K562 (cell line): ENCODE results near the gene NDOR1. TPM values are rescaled to one million over a fixed set of nuclear protein-coding genes. Genes with fewer than 3 reads are reported as not detected.
A peak's percentile ranks its signal among the peaks of the same experiment; 100 is the strongest.

ENCODE experiments used
- ADNP ChIP-seq: fragments of 200-800 bp; sonication (Bioruptor generic); IDR thresholded peaks from 2 replicates; pipeline ENCODE4 v1.6.1; 2016; ENCODE audit warnings: missing genetic modification characterization, missing compliant biosample characterization
- ELF2 ChIP-seq: fragments of 250-450 bp; sonication (Bioruptor Pico); IDR thresholded peaks from 2 replicates; pipeline ENCODE4 v1.5.0; 2021; ENCODE audit warnings: mild to moderate bottlenecking
- EWSR1 ChIP-seq: fragments of 450-650 bp; IDR thresholded peaks from 2 replicates; pipeline ENCODE4 v1.6.1; 2018; ENCODE audit warnings: borderline replicate concordance, mild to moderate bottlenecking, low read depth, moderate library complexity; ENCODE audit not compliant: partially characterized antibody
- GABPA ChIP-seq: fragments of 200-800 bp; sonication (Bioruptor generic); conservative IDR thresholded peaks from 2 replicates; pipeline ENCODE4 v1.6.1; 2016; ENCODE audit warnings: low read depth, missing genetic modification characterization, missing compliant biosample characterization
- GATA2 ChIP-seq: sonication (generic); formaldehyde crosslinking; IDR thresholded peaks from 2 replicates; pipeline ENCODE4 v1.4.0; 2020; ENCODE audit warnings: mild to moderate bottlenecking, missing genetic modification reagents
- HCFC1 ChIP-seq: IDR thresholded peaks from 2 replicates; pipeline ENCODE4 v1.6.1; 2012; ENCODE audit warnings: low read depth, low read length, improper control_type of control experiment
- HSF4 ChIP-seq: fragments of 250-450 bp; sonication (Bioruptor Pico); IDR thresholded peaks from 2 replicates; pipeline ENCODE4 v2.1.2; 2022; ENCODE audit warnings: mild to moderate bottlenecking, moderate library complexity, borderline replicate concordance
- JUN ChIP-seq, 2 experiments: sonication (generic) in 1 of 2; formaldehyde crosslinking in 1 of 2; IDR thresholded peaks; 2 replicates each; pipeline versions ENCODE4 v1.6.1 to v1.8.0; 2012 to 2022; ENCODE audit warnings: borderline replicate concordance in 2 of 2, mild to moderate bottlenecking in 2 of 2, improper control_type of control experiment in 1 of 2, low read depth in 1 of 2, low read length in 1 of 2, missing genetic modification reagents in 1 of 2
- LARP7 ChIP-seq: fragments of 450-650 bp; IDR thresholded peaks from 2 replicates; pipeline ENCODE4 v1.6.1; 2016
- MECOM ChIP-seq: fragments of 250-450 bp; sonication (Bioruptor Pico); IDR thresholded peaks from 2 replicates; pipeline ENCODE4 v1.8.0; 2022; ENCODE audit warnings: inconsistent platforms
- NCOR1 ChIP-seq: fragments of 450-650 bp; IDR thresholded peaks from 2 replicates; pipeline ENCODE4 v1.6.1; 2016; ENCODE audit warnings: mild to moderate bottlenecking, moderate library complexity
- NFXL1 ChIP-seq: fragments of 450-650 bp; formaldehyde crosslinking; IDR thresholded peaks from 2 replicates; pipeline ENCODE4 v1.4.0; 2021; ENCODE audit warnings: mild to moderate bottlenecking
- PHB ChIP-seq: fragments of 250-450 bp; sonication (Bioruptor Pico); IDR thresholded peaks from 2 replicates; pipeline ENCODE4 v1.5.0; 2021
- TAF9B ChIP-seq: fragments of 450-650 bp; IDR thresholded peaks from 2 replicates; pipeline ENCODE4 v1.6.1; 2018; ENCODE audit warnings: mild to moderate bottlenecking; ENCODE audit not compliant: partially characterized antibody
- TBL1XR1 ChIP-seq, 2 experiments: IDR thresholded peaks; 2 replicates each; pipeline ENCODE4 v1.6.1; 2012; ENCODE audit warnings: improper control_type of control experiment in 2 of 2, low read length in 2 of 2, mild to moderate bottlenecking in 1 of 2
- ZC3H11A ChIP-seq: IDR thresholded peaks from 2 replicates; pipeline ENCODE4 v1.6.1; 2012; ENCODE audit warnings: low read depth, low read length, improper control_type of control experiment
- ZKSCAN8 ChIP-seq: fragments of 200-800 bp; sonication (Bioruptor generic); IDR thresholded peaks from 2 replicates; pipeline ENCODE4 v1.6.1; 2016; ENCODE audit warnings: missing genetic modification characterization, missing compliant biosample characterization
- ZNF239 ChIP-seq: fragments of 250-450 bp; sonication (Bioruptor Pico); IDR thresholded peaks from 2 replicates; pipeline ENCODE4 v1.4.0; 2020; ENCODE audit warnings: mild to moderate bottlenecking
- polyA plus RNA-seq, 8 experiments: library from polyadenylated mRNA; depleted of rRNA in 4 of 8; stranded (reverse) in 5 of 8; unstranded in 3 of 8; fragments of >200 nt; fragmentation: Nextera tagmentation in 2 of 8; fragmentation: Illumina TruSeq in 1 of 8; extraction: Ambion mirVana in 2 of 8; extraction: Trizol in 1 of 8; gene quantifications; 2 replicates each; pipeline versions ENCODE4 v1.2.1 to v1.2.3, GENCODE V29; 2011 to 2014; ENCODE audit warnings: inconsistent platforms in 1 of 8, missing spikeins in 1 of 8
- total RNA-seq, 7 experiments: library from RNA; depleted of rRNA in 6 of 7; stranded (reverse); fragments of >200 nt in 6 of 7; fragmentation: Illumina TruSeq in 2 of 7; extraction: Trizol in 2 of 7; gene quantifications; 2 replicates each; pipeline versions ENCODE4 v1.2.1 to v1.2.3, GENCODE V29; 2011 to 2021; ENCODE audit warnings: low replicate concordance in 1 of 7
- TF ChIP-seq, protein P1 (sequence below): fragments of 450-650 bp; IDR thresholded peaks from 2 replicates; pipeline ENCODE4 v1.6.1; 2017; ENCODE audit warnings: antibody characterized with exemption, mild to moderate bottlenecking
- TF ChIP-seq, protein P2 (sequence below): fragments of 450-650 bp; IDR thresholded peaks from 2 replicates; pipeline ENCODE4 v1.6.1; 2016; ENCODE audit warnings: low read depth, mild to moderate bottlenecking, moderate library complexity
- TF ChIP-seq, protein P3 (sequence below): fragments of 250-450 bp; sonication (Bioruptor Pico); IDR thresholded peaks from 2 replicates; pipeline ENCODE4 v1.4.0; 2020; ENCODE audit warnings: mild to moderate bottlenecking, moderate library complexity, borderline replicate concordance

Gene NDOR1
- total and polyA plus RNA-seq, 9 of the 15 experiments (the other 6 are each of a cell fraction or from before 2014, with no cell fraction given) = 0.06 to 36.9 (median 6.9) TPM

DNA sequence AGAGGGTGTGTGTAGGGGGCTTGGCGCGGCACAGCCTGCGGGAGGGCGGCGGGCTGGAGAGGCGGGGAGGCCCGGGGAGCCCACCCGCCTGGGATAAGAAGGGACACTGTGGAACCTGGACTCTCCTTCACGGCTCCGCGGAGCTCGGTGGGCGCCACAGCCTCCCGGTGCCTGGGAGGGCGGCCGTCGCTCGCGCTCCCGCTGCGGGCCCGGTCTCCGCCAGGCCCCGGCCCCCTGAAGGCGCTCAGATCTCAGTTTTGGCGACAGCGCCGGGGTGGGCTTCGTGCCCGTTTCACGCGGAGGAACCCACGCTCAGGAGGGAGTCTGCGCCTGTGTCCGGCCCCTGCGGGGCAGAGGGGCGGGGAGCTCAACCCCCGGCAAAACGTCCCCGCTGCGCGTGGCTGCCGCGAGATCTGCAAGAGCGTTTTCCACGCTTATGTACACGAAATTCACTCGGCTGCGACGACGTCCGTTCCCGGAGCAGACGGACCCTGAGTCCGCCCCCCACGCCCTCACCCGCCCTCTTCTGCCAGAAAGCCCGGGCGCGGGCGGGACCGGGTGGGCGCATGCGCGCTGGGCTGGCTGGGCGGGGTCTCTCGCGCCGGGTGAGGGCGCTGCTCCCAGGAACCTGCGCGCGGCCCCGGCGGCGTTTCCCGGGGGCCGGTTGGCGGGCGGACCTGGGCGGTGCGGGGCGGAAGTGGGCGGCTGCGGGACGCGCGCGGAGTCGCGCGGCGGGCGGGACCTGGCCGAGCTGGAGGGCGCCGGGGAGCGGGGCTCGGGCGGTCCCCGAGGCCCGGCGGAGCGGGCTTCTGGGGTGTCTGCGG, 49.3 kb downstream of the NDOR1 start, which contains the start of gene NELFB (continued):
- TF ChIP-seq ZNF239 (no peak), EWSR1 (no peak), MECOM (CRISPR knock-in tag) (no peak), GABPA (tag) (peak; percentile 100), HCFC1 (peak; percentile 93), TAF9B (no peak), ZKSCAN8 (CRISPR knock-in tag) (no peak), PHB (CRISPR knock-in tag) (0 out of 2 replicates have a peak, but pooled peaks have one; percentile 84), NCOR1 (peak; percentile 41; the same call in 1 of the 2 replicates), HSF4 (CRISPR knock-in tag) (no peak), GATA2 (CRISPR knock-in tag) (no peak), ZC3H11A (no peak; the same call in 1 of the 2 replicates), ADNP (tag) (no peak), ELF2 (CRISPR knock-in tag) (peak; percentile 91; the same call in 1 of the 2 replicates), LARP7 (no peak), JUN (IDR thresholded peaks at IDR 0.05; ENCODE audit: borderline replicate concordance, low read depth, low read length) (peak; percentile 58; the same call in 1 of the 2 replicates), JUN (CRISPR knock-in tag; IDR thresholded peaks at IDR 0.05; ENCODE audit: borderline replicate concordance) (no peak), NFXL1 (CRISPR knock-in tag) (no peak), TBL1XR1 (IDR thresholded peaks at IDR 0.05; ENCODE audit: low read length in 2 of 2) (no peak)
- TF ChIP-seq, protein P1, sequence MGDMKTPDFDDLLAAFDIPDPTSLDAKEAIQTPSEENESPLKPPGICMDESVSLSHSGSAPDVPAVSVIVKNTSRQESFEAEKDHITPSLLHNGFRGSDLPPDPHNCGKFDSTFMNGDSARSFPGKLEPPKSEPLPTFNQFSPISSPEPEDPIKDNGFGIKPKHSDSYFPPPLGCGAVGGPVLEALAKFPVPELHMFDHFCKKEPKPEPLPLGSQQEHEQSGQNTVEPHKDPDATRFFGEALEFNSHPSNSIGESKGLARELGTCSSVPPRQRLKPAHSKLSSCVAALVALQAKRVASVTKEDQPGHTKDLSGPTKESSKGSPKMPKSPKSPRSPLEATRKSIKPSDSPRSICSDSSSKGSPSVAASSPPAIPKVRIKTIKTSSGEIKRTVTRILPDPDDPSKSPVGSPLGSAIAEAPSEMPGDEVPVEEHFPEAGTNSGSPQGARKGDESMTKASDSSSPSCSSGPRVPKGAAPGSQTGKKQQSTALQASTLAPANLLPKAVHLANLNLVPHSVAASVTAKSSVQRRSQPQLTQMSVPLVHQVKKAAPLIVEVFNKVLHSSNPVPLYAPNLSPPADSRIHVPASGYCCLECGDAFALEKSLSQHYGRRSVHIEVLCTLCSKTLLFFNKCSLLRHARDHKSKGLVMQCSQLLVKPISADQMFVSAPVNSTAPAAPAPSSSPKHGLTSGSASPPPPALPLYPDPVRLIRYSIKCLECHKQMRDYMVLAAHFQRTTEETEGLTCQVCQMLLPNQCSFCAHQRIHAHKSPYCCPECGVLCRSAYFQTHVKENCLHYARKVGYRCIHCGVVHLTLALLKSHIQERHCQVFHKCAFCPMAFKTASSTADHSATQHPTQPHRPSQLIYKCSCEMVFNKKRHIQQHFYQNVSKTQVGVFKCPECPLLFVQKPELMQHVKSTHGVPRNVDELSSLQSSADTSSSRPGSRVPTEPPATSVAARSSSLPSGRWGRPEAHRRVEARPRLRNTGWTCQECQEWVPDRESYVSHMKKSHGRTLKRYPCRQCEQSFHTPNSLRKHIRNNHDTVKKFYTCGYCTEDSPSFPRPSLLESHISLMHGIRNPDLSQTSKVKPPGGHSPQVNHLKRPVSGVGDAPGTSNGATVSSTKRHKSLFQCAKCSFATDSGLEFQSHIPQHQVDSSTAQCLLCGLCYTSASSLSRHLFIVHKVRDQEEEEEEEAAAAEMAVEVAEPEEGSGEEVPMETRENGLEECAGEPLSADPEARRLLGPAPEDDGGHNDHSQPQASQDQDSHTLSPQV = 0 out of 2 replicates have a peak, but pooled peaks have one; percentile 52
- TF ChIP-seq, protein P2, sequence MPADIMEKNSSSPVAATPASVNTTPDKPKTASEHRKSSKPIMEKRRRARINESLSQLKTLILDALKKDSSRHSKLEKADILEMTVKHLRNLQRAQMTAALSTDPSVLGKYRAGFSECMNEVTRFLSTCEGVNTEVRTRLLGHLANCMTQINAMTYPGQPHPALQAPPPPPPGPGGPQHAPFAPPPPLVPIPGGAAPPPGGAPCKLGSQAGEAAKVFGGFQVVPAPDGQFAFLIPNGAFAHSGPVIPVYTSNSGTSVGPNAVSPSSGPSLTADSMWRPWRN = no peak
- TF ChIP-seq, protein P3, sequence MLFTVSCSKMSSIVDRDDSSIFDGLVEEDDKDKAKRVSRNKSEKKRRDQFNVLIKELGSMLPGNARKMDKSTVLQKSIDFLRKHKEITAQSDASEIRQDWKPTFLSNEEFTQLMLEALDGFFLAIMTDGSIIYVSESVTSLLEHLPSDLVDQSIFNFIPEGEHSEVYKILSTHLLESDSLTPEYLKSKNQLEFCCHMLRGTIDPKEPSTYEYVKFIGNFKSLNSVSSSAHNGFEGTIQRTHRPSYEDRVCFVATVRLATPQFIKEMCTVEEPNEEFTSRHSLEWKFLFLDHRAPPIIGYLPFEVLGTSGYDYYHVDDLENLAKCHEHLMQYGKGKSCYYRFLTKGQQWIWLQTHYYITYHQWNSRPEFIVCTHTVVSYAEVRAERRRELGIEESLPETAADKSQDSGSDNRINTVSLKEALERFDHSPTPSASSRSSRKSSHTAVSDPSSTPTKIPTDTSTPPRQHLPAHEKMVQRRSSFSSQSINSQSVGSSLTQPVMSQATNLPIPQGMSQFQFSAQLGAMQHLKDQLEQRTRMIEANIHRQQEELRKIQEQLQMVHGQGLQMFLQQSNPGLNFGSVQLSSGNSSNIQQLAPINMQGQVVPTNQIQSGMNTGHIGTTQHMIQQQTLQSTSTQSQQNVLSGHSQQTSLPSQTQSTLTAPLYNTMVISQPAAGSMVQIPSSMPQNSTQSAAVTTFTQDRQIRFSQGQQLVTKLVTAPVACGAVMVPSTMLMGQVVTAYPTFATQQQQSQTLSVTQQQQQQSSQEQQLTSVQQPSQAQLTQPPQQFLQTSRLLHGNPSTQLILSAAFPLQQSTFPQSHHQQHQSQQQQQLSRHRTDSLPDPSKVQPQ (CRISPR knock-in tag) = no peak
